Astrocyte of the spinal cord (primary cell): ENCODE measurements around the gene PTTG1IP2.
A peak's percentile ranks its signal among the peaks of the same experiment; 100 is the strongest.

Experiments
- DNase-seq: peaks from one replicate; pipeline ENCODE4 v3.0.0; 2011; ENCODE audit warnings: low read depth, low spot score
- H3K4me3 ChIP-seq: 2 replicates; pipeline ENCODE4 v1.5.1; 2011; ENCODE audit warnings: low read depth, mild to moderate bottlenecking, low read length, moderate library complexity
- in situ Hi-C: cut with HindIII; loops from 2 replicates; pipeline ENCODE4 v1.10.0; 2017; ENCODE audit warnings: low sequenced_read_pairs
- TF ChIP-seq, protein P1 (sequence below): IDR thresholded peaks from 2 replicates; pipeline ENCODE4 v1.5.1; 2012; ENCODE audit warnings: low read depth, mild to moderate bottlenecking, low read length, inconsistent platforms

Gene PTTG1IP2

DNA sequence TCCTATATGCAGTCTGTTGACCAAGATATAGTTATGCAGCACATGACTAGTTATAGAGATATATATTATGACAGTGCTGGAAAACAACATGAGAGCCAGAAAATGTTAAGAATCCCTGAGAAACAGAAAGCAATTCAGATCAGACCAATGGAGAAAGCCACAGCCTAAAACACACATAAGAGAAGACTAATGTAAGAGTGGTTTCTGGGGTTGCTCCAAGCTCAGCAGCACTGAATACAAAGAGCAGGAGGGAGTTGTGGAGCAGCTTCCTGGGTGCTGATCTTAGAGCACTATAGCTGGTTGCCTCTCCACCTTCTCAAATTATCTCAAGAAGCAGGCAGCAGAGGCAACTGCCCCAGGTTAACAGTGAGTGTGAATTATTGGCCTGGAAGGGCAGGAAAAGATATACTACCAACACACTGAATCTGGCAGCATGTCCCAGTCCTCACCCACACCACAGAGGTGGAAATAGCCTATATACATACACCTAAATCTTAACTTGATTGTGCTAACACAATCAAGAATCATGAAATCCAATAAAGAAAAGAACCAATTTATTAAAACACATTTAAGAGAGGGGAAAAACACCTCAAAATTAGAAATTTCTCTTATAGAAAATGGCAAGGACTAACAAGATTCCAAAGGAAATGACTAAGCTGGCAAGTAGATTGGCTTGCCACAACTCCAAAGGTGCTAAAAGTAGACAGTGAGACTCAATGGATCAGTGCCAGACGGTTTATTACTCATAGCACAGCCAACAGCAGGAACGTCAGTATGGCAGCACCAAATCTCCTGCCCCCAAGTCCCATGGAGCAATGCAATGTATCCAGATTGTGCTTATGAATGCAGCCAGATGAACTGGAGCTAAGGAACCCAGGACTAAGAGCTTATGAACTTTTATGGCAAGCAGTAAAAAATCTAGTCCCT, 5.1 kb downstream of the PTTG1IP2 start:
- no peak overlapping the region for H3K4me3 ChIP-seq
- DNase-seq = peak; percentile 88
- TF ChIP-seq, protein P1, sequence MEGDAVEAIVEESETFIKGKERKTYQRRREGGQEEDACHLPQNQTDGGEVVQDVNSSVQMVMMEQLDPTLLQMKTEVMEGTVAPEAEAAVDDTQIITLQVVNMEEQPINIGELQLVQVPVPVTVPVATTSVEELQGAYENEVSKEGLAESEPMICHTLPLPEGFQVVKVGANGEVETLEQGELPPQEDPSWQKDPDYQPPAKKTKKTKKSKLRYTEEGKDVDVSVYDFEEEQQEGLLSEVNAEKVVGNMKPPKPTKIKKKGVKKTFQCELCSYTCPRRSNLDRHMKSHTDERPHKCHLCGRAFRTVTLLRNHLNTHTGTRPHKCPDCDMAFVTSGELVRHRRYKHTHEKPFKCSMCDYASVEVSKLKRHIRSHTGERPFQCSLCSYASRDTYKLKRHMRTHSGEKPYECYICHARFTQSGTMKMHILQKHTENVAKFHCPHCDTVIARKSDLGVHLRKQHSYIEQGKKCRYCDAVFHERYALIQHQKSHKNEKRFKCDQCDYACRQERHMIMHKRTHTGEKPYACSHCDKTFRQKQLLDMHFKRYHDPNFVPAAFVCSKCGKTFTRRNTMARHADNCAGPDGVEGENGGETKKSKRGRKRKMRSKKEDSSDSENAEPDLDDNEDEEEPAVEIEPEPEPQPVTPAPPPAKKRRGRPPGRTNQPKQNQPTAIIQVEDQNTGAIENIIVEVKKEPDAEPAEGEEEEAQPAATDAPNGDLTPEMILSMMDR = no peak
- in situ Hi-C loops = no loop called here

- in situ Hi-C loops = no loop called here
- TF ChIP-seq, protein P1 = no peak
- no peak for DNase-seq
- H3K4me3 ChIP-seq = no peak overlapping the region
Observed at GRCh38 chr7:90483251-90483650, 13.8 kb downstream of the PTTG1IP2 start.

GRCh38 chr7:90484706-90485105, 15.3 kb downstream of the PTTG1IP2 start:
- in situ Hi-C loops = no loop called here
- no peak for DNase-seq
- H3K4me3 ChIP-seq = no peak overlapping the region
- TF ChIP-seq, protein P1 = no peak

- no peak overlapping the region for H3K4me3 ChIP-seq
- no peak for DNase-seq
- in situ Hi-C loops = no loop called here
- TF ChIP-seq, protein P1 = no peak
Observed at GRCh38 chr7:90485734-90486316, 16.4 kb downstream of the PTTG1IP2 start.

- no peak overlapping the region for H3K4me3 ChIP-seq
- in situ Hi-C loops = no loop called here
- TF ChIP-seq, protein P1 = no peak
- DNase-seq = no peak
Observed at GRCh38 chr7:90487808-90488207, 18.4 kb downstream of the PTTG1IP2 start.

DNA sequence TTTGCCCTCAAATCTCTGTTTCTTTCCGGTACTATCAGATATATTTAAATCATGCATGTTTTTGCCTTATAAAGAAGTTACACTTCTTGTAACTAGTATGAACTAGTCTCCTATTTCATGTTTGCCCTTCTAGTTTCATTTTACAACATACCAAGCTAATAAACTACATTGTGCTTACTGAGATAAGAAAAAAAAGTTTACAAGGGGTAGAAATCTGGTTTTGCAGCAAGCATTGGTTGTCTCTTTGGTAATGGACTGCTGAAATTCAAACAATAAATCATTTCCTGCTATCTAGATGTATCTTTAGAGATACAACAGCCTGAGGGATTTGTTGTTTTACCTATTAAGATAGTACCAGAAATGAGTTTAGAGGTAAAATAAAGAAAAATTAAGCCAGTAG, 18.8 kb downstream of the PTTG1IP2 start:
- TF ChIP-seq, protein P1 = no peak
- in situ Hi-C loops = no loop called here

More for the DNA sequence above, 18.8 kb downstream of the PTTG1IP2 start:
- DNase-seq = no peak
- H3K4me3 ChIP-seq = no peak overlapping the region
